Ovary (tissue), 9 donors: Measurements from ENCODE around the gene COG3. TPM values are rescaled to one million over a fixed set of nuclear protein-coding genes. Genes with fewer than 3 reads are reported as not detected.

Experiments
- DNase-seq, 5 donors: peaks; one replicate each; pipeline ENCODE4 v3.0.0-alpha.2; 2019 to 2020
- H3K27ac ChIP-seq, 2 donors: fragments of 200-600 bp; one replicate each; pipeline versions ENCODE4 v1.5.1 to v1.8.0; 2019 to 2022
- H3K27me3 ChIP-seq: fragments of 200-600 bp; one replicate; pipeline ENCODE4 v1.8.0; 2022
- H3K36me3 ChIP-seq: fragments of 200-600 bp; sonication (generic); one replicate; pipeline ENCODE4 v1.5.1; 2019
- H3K4me1 ChIP-seq: one replicate; pipeline ENCODE4 v1.8.1; 2013; ENCODE audit warnings: mild to moderate bottlenecking, moderate library complexity; ENCODE audit not compliant: insufficient read depth
- H3K4me3 ChIP-seq: fragments of 200-600 bp; sonication (generic); one replicate; pipeline ENCODE4 v1.5.1; 2017
- H3K9me3 ChIP-seq, 2 donors: fragments of 200-600 bp in 1 of 2; sonication (generic) in 1 of 2; one replicate each; pipeline versions ENCODE4 v1.5.1 to v1.8.1; 2013 to 2019; ENCODE audit warnings: mild to moderate bottlenecking in 1 of 2, moderate library complexity in 1 of 2
- CTCF ChIP-seq, 3 donors: fragments of 450-650 bp in 2 of 3; fragments of 200-600 bp in 1 of 3; IDR thresholded peaks; one replicate each; pipeline versions ENCODE4 v1.5.1 to v1.8.0; 2016 to 2022; ENCODE audit warnings: antibody characterized with exemption in 3 of 3, mild to moderate bottlenecking in 1 of 3
- EP300 ChIP-seq: sonication (generic); formaldehyde crosslinking; IDR thresholded peaks from one replicate; pipeline ENCODE4 v1.6.1; 2017; ENCODE audit warnings: antibody characterized with exemption
- POLR2A ChIP-seq: fragments of 450-650 bp; IDR thresholded peaks from one replicate; pipeline ENCODE4 v1.6.1; 2017; ENCODE audit warnings: antibody characterized with exemption, mild to moderate bottlenecking, moderate library complexity
- WGBS, 3 donors: extraction: QIAGEN DNeasy Blood & Tissue Kit in 1 of 3; methylation state at CpG; one replicate each; pipeline versions ENCODE4 v1.1.5 to v1.1.7; 2013 to 2017; 5-methylcytosine and 5-hydroxymethylcytosine counted together
- intact Hi-C, 4 donors: fragments of 100-400 bp; cut with DNase I; formaldehyde crosslinking; loops; one replicate each; pipeline versions ENCODE4 v1.11.0 to v1.15.1; 2022 to 2023
- polyA plus RNA-seq, 2 donors: library from polyadenylated mRNA; stranded (reverse); fragments of 200-250 nt in 1 of 2; fragments of 350-450 nt in 1 of 2; fragmentation: Illumina TruSeq in 1 of 2; extraction: RNeasy Lipid Tissue Mini Kit (QIAGEN cat#74804) in 1 of 2; gene quantifications; one replicate each; pipeline ENCODE4 v1.2.3, GENCODE V29; 2013 to 2014
- total RNA-seq, 7 donors: library from RNA; depleted of rRNA in 2 of 7; stranded (reverse); fragments of >200 nt in 2 of 7; fragmentation: NEBNext Ultra II Directional in 3 of 7; extraction: Animal tissue kit (Norgen Biotek cat#: 25700) in 3 of 7; gene quantifications; one replicate each; pipeline versions ENCODE4 v1.1.0 to v1.2.4, GENCODE V29; 2016 to 2023
- donor health status: DM: no; HTN: no; CAD: no; lungs with moderate emphysema.
- donor health status: DM: no; HTN: no; CAD: no.
- donor health status: Bipolar disorder and iron deficiency.
- donor health status: DM: yes; HTN: yes; CAD: no.
- donor health status: DM: no; HTN: no; CAD: no.
- donor health status: DM: yes; HTN: yes; CAD: no.

The COG3 gene
- total and polyA plus RNA-seq, 9 donors = 17.1 to 37.3 (median 26.9) TPM

- H3K27me3 ChIP-seq = no peaks in the 10 kb centered on the region
- WGBS, 3 donors = 66 to 81% (median 69%) methylated on average over 4 of the region's 4 CpGs
Measured at GRCh38 chr13:45519493-45519892, 54.8 kb downstream of the COG3 start.

DNA sequence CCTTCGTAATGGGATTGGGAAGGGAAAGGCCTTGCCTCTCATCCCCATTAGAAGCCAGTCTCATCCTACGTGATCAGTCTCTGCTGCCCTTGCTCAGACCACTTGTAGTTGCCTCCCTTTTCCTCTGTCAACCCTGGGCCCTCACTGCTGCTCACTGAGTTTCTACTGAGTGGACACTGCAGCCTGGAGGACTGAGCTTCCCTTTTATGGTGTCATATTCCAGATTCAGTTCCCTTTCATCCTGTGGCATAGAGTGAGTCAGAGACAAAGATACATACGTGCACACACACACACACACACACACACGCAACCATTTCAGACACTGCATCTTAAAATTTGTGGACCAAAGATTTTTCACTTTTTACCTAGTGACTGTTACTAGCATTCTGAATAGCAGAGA is 56.6 kb downstream of the COG3 start:
- intact Hi-C loops = no loop called here
- Histone ChIP-seq H3K36me3 (no peaks in the 10 kb centered on the region), H3K9me3 (no peaks in the 10 kb centered on the region), H3K4me3 (no peak overlapping the region), H3K27me3 (no peaks in the 10 kb centered on the region), H3K4me1 (peaks cover 5% of the 10 kb centered on the region), H3K27ac (no peak overlapping the region)
- TF ChIP-seq POLR2A = no peak
- TF ChIP-seq CTCF (IDR thresholded peaks at IDR 0.05) = no peak
- TF ChIP-seq EP300 = no peak
- DNase-seq = no peak
- 83 to 86% (median 83%) methylated on average over 4 of the region's 4 CpGs for WGBS, 3 donors

More at GRCh38 chr13:45519493-45519892, 54.8 kb downstream of the COG3 start:
- no peaks in the 10 kb centered on the region for H3K36me3 ChIP-seq
- intact Hi-C loops = loop anchor here in 1 of 4 donors (10.0 kb wide), 1 partner anchor 145 kb away; no protein-coding TSS in a partner anchor
- H3K4me3 ChIP-seq = no peak overlapping the region
- peaks cover 5% of the 10 kb centered on the region for H3K4me1 ChIP-seq
- no peak overlapping the region for H3K27ac ChIP-seq
- no peak for DNase-seq
- no peaks in the 10 kb centered on the region for H3K9me3 ChIP-seq
- TF ChIP-seq POLR2A (no peak), EP300 (no peak), CTCF (IDR thresholded peaks at IDR 0.05) (no peak)

GRCh38 chr13:45522571-45522970 is 57.8 kb downstream of the COG3 start:
- TF ChIP-seq POLR2A = no peak
- TF ChIP-seq EP300 = no peak
- no peak for TF ChIP-seq CTCF (IDR thresholded peaks at IDR 0.05)
- Histone ChIP-seq H3K9me3 (no peaks in the 10 kb centered on the region), H3K36me3 (no peaks in the 10 kb centered on the region), H3K27ac (no peak overlapping the region), H3K27me3 (no peaks in the 10 kb centered on the region), H3K4me1 (peaks cover 5% of the 10 kb centered on the region), H3K4me3 (no peak overlapping the region)
- intact Hi-C loops = no loop called here
- 4 to 46% (median 21%) methylated on average over 2 of the region's 2 CpGs for WGBS, 3 donors
- DNase-seq = no peak

- peaks cover 2% of the 10 kb centered on the region for H3K4me1 ChIP-seq
- H3K36me3 ChIP-seq = no peaks in the 10 kb centered on the region
- 27 to 46% (median 34%) methylated on average over 6 of the region's 6 CpGs for WGBS, 3 donors
- intact Hi-C loops = no loop called here
- H3K27ac ChIP-seq = peak overlapping the region in 1 of 2 donors; percentile 2
- no peak for DNase-seq
- no peaks in the 10 kb centered on the region for H3K9me3 ChIP-seq
- no peaks in the 10 kb centered on the region for H3K27me3 ChIP-seq
- no peak for TF ChIP-seq POLR2A
- TF ChIP-seq EP300 = no peak
- TF ChIP-seq CTCF (IDR thresholded peaks at IDR 0.05) = no peak
- no peak overlapping the region for H3K4me3 ChIP-seq
Measured at GRCh38 chr13:45527699-45528462, 63.1 kb downstream of the COG3 start.
